PFSK-1 (cell line): ENCODE results near the gene CBR1.
A peak's percentile ranks its signal among the peaks of the same experiment; 100 is the strongest.

Experiments
- FOXP2 ChIP-seq: optimal IDR thresholded peaks from 2 replicates; pipeline ENCODE3; 2011; ENCODE audit warnings: borderline replicate concordance, control low read depth, inconsistent platforms; ENCODE audit not compliant: insufficient read depth; ENCODE audit errors: extremely low read length, extremely low read depth
- POLR2AphosphoS5 ChIP-seq: IDR thresholded peaks from 2 replicates; pipeline ENCODE4 v1.6.1; 2012; ENCODE audit warnings: low read depth, mild to moderate bottlenecking, control low read depth, low read length, moderate library complexity
- REST ChIP-seq, 2 experiments: IDR thresholded peaks; 2 replicates each; pipeline versions ENCODE4 v1.6.1 to v1.8.0; 2011 to 2012; ENCODE audit warnings: low read depth in 2 of 2, low read length in 2 of 2, control low read depth in 1 of 2, inconsistent platforms in 1 of 2, mild to moderate bottlenecking in 1 of 2, moderate library complexity in 1 of 2; ENCODE audit not compliant: insufficient read depth in 1 of 2
- SIN3A ChIP-seq: IDR thresholded peaks from 2 replicates; pipeline ENCODE4 v1.6.1; 2012; ENCODE audit warnings: mild to moderate bottlenecking, low read length, moderate library complexity, borderline replicate concordance; ENCODE audit not compliant: insufficient read depth
- TAF1 ChIP-seq: IDR thresholded peaks from 2 replicates; pipeline ENCODE4 v1.6.1; 2012; ENCODE audit warnings: low read length, control low read depth, borderline replicate concordance; ENCODE audit not compliant: insufficient read depth

The CBR1 gene

DNA sequence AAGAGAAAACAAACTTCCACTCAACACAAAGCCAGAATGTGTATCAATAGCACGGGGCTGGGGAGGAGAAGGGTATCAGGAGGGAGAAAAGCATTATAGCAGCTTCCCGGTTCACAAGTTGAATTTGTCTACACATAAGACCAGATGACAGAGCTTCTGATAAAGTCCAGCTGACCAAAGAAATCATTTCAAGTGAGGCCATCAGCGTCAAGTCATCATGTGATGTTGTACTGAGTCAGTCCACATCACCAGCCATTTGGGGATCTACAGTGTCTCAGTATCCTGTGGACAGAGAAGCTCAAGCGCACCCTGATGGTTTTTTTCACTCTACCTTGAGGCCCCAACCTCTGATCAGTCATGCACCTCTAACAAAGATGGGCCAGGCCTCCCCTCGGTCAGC lies 42.5 kb upstream of the CBR1 start:
- TF ChIP-seq REST (IDR thresholded peaks at IDR 0.05; ENCODE audit: insufficient read depth in 1 of 2, low read depth in 2 of 2, low read length in 2 of 2): no peak
- no peak for TF ChIP-seq POLR2AphosphoS5
- TF ChIP-seq SIN3A: no peak
- TF ChIP-seq TAF1: no peak
- no peak for TF ChIP-seq FOXP2

DNA sequence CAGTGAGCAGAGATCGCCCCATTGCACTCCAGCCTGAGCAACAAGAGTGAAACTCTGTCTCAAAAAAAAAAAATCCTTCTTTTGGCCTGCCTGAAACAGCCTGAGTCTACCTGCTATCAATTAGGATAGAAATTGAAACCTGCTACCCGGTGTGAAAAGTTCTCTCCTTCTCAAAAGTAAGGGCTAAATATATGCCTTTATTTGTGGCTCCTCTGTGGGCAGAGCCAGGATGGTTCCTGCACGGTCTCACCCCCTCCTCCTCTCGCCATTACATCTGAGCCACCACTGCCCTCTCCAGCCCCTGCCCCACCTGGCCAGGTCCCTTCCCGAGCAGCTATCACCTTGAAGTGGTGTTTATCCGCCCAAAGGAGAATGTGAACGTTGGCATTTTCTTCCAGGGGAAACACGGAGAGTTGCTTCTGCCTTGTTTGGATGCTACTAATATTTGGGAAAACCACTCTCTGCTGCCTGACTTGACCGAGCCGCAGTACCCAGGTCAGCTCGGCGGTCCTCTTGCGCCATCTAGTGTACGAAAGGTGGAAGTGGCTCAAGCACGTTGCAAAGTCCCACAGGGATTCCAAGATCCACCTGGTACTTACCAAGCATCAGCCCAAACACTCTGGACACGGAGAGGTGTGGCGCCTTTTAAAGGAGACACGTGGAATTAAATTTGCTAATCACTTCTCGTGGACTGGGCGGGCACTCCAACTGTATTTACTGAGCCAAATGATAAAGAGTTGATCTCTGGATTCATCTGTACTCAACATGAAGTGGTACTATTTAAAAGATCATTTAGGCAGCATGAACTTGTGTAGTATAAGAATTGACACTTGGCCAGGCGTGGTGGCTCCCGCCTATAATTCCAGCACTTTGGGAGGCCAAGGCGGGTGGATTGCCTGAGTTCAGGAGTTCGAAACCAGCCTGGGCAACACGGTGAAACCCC lies 41.4 kb upstream of the CBR1 start:
- TF ChIP-seq REST (IDR thresholded peaks at IDR 0.05; ENCODE audit: insufficient read depth in 1 of 2, low read depth in 2 of 2, low read length in 2 of 2) (no peak), SIN3A (no peak), TAF1 (no peak), FOXP2 (peak; percentile 71), POLR2AphosphoS5 (no peak)

- TF ChIP-seq TAF1 (no peak), REST (IDR thresholded peaks at IDR 0.05; ENCODE audit: insufficient read depth in 1 of 2, low read depth in 2 of 2, low read length in 2 of 2) (no peak), SIN3A (no peak), POLR2AphosphoS5 (no peak)
These were observed 40.5 kb upstream of the CBR1 start for GRCh38 chr21:36029309-36029708.

DNA sequence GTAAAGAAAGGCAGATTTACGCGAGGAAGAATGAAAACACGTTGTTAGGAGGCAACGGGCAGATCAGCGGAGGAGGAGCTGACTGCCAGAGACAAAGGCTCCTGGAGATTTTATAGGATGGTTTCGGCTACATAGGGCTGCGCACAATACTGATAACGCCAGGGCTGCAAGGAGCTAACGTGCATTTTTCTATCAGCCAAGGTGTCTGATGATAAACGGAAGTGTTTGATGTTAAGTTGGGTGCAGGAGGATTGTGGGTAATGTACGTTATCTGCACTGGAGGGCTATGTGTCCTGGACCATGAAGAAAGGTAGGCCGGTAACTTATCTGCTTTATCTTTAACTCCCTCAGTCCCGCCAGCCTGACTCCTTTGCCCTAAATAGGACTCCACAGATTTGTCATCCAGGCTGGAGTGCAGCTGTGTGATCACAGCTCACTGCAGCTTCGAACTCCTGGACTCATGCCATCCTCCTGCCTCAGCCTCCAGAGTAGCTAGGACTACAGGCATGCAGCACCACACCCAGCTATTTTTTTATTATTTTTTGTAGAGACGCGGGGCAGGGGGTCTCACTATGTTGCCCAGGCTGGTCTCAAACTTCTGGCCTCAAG lies 39.1 kb upstream of the CBR1 start:
- TF ChIP-seq POLR2AphosphoS5 (no peak), FOXP2 (no peak), SIN3A (no peak), TAF1 (no peak), REST (IDR thresholded peaks at IDR 0.05; ENCODE audit: insufficient read depth in 1 of 2, low read depth in 2 of 2, low read length in 2 of 2) (no peak)
